Measurements from ENCODE around the gene STK32C.

DNA sequence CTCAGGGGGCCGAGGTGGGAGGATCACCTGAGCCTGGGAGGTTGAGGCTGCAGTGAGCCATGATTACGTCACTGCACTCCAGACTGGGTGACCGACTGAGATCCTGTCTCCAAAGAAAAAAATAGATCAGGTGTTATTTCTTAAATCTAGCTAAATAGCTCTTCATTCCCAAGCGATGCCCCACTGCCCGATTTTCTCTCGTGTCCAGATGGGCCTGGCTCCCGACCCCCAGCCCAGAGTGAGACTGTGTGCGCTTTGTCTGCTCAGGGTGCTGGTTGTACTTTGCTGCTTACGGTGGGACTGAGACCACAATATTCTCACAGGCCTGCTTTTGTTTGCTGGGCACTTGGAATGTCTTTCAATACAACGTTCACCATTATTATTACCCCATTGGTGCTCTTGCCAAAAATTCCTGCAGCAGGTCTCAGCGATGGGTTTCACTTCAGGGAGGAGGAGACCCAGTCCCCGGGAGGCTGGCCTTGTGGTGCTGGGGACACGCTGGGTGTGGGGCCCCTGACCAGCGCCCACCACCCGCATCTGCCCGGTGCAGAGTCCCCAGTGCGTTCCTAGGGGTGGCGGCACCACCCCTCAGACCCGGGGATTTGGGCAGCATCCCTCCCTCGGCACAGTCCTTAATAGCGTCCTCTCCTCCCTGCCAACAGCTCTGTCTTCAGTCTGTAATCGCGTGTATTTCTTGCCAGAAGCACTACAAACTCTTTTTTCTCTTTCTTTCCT is 141.4 kb downstream of the STK32C start:
- TF ChIP-seq, protein P1, sequence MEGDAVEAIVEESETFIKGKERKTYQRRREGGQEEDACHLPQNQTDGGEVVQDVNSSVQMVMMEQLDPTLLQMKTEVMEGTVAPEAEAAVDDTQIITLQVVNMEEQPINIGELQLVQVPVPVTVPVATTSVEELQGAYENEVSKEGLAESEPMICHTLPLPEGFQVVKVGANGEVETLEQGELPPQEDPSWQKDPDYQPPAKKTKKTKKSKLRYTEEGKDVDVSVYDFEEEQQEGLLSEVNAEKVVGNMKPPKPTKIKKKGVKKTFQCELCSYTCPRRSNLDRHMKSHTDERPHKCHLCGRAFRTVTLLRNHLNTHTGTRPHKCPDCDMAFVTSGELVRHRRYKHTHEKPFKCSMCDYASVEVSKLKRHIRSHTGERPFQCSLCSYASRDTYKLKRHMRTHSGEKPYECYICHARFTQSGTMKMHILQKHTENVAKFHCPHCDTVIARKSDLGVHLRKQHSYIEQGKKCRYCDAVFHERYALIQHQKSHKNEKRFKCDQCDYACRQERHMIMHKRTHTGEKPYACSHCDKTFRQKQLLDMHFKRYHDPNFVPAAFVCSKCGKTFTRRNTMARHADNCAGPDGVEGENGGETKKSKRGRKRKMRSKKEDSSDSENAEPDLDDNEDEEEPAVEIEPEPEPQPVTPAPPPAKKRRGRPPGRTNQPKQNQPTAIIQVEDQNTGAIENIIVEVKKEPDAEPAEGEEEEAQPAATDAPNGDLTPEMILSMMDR (IDR thresholded peaks at IDR 0.05; ENCODE audit: insufficient read depth, low read depth, low read length), result no peak
- no peak for TF ChIP-seq EZH2 (IDR thresholded peaks at IDR 0.05; ENCODE audit: insufficient read depth, low read length)
